ENCODE measurements around the gene IRS1. TPM values are rescaled to one million over a fixed set of nuclear protein-coding genes. Genes with fewer than 3 reads are reported as not detected.

Gene IRS1
- total RNA-seq, 1 experiment from 2014 or later: 15.2 TPM

DNA sequence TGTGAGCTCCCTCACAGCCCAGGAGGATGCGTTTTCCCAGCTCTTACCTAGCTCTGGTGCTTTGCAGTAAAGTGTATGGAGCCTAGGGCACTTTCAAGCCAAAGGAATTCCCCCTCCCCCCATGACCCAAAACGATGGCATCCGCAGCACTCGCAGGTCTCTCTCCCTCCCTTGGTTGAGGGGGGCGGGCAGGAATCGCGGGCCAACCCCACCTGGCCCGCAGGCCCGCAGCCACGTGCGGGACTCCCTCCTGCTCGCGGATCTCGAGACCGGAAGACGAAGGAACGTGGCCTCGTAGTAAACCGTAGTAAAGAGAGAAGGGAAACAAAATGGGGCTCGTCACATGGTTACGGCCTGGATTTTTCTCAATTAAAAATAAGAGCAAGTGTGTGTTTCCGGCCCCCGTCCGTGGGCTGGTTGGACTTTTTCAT, 8.5 kb downstream of the IRS1 start:
- Histone ChIP-seq H3K4me3 (ENCODE audit: insufficient read depth, low read depth, low read length) (peak overlapping the region; percentile 55), H3K27me3 (ENCODE audit: control insufficient read depth, insufficient read depth, low read length) (no peaks in the 10 kb centered on the region), H3K36me3 (replicated peaks; ENCODE audit: control insufficient read depth, insufficient read depth, low read length) (peaks cover 3% of the 10 kb centered on the region)
- DNase-seq: peak; percentile 83

DNA sequence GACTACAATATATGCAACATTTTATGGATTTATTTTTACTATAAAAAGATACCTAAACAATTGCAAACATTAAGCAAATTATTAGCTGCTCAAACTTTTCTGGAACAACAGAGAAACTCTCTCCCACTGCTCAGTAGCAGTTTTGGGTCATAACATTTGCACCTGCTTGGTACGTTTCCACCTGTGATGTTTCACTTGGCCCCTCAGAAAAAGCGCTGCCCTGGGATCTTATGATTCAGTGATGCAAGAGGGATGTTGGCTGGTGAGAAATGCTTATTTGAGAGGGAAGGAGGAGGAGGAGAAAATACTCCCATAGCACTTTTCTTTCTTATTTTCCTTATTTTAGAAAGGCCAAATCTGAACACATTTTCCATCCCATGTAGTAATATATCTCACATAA, 9.2 kb downstream of the IRS1 start:
- Histone ChIP-seq H3K27me3 (ENCODE audit: control insufficient read depth, insufficient read depth, low read length) (no peaks in the 10 kb centered on the region), H3K36me3 (replicated peaks; ENCODE audit: control insufficient read depth, insufficient read depth, low read length) (peaks cover 2% of the 10 kb centered on the region), H3K4me3 (ENCODE audit: insufficient read depth, low read depth, low read length) (peak overlapping the region; percentile 55; the same call in 1 of the 2 replicates)
- no peak for DNase-seq

DNA sequence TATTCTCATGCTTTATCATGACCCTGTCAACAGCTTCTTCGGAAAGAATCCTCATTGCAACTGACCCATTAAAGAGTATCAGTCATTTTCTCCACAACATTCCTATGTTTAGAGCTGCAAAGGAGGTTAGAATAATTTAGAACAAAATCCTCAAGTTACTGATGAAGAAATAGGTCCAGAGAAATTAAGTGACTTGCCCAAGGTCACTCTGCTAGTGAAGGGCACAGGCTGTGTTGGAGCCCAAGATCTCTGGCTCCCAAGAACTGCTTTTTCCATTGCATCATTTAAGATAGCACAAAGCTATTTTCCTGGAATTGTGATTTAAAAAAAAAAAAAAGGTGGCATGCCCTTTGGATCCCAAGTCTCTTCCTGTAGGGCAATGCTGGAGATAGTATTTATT, 9.6 kb downstream of the IRS1 start:
- H3K36me3 ChIP-seq (replicated peaks; ENCODE audit: control insufficient read depth, insufficient read depth, low read length): peaks cover 1% of the 10 kb centered on the region; the same call in 1 of the 2 replicates
- H3K4me3 ChIP-seq (ENCODE audit: insufficient read depth, low read depth, low read length): no peak overlapping the region
- H3K27me3 ChIP-seq (ENCODE audit: control insufficient read depth, insufficient read depth, low read length): no peaks in the 10 kb centered on the region
- DNase-seq: no peak

DNA sequence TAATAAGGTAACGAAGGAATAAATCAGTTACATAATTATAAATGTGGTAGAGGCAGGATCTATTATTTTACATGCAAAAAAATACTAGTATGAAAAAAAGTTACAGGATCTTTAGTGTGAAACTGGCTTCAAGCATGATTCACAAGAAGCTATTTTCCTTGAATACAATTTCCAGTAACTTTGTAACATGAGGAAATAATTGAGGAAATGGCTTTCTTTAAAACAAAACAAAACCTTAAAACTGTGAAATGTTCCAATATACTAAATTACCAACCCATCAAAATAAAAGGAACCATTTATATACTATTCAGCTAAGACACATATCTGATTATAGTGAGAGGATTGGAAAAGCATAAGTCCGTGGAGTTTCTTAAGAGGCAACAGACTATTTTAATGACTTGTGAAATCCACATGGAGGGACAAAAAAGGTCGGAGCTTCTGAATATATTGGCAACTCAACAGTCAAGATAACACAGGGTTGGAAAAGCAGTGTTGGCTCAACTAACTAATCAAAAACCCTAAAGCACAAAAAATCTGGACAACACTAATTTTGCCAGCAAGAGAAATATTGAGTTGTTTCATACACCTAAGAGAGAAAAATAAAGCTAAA, 10.6 kb downstream of the IRS1 start:
- DNase-seq: no peak

DNA sequence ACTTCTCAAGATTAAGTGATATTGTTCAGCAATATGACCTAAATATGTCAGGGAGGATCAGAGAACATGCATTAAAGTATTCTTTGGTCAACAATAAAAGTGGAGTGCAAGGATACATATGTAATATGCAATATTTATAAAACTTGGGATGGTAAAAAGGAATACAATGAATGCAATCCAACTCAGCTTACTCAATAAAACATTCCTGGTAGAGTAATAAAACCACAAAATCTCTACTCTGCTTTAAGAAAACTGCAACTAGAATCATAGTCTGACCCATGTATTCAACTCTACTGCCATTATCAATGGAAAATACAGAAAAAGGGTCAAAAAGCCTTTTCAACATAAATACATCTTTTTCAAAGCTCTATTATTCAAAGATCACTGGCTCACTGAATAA, 11.6 kb downstream of the IRS1 start:
- H3K36me3 ChIP-seq (replicated peaks; ENCODE audit: control insufficient read depth, insufficient read depth, low read length): no peaks in the 10 kb centered on the region
- no peaks in the 10 kb centered on the region for H3K27me3 ChIP-seq (ENCODE audit: control insufficient read depth, insufficient read depth, low read length)
- DNase-seq: no peak
- no peak overlapping the region for H3K4me3 ChIP-seq (ENCODE audit: insufficient read depth, low read depth, low read length)

More for the DNA sequence above, 10.6 kb downstream of the IRS1 start:
- Histone ChIP-seq H3K4me3 (ENCODE audit: insufficient read depth, low read depth, low read length) (no peak overlapping the region), H3K36me3 (replicated peaks; ENCODE audit: control insufficient read depth, insufficient read depth, low read length) (no peaks in the 10 kb centered on the region), H3K27me3 (ENCODE audit: control insufficient read depth, insufficient read depth, low read length) (no peaks in the 10 kb centered on the region)

DNA sequence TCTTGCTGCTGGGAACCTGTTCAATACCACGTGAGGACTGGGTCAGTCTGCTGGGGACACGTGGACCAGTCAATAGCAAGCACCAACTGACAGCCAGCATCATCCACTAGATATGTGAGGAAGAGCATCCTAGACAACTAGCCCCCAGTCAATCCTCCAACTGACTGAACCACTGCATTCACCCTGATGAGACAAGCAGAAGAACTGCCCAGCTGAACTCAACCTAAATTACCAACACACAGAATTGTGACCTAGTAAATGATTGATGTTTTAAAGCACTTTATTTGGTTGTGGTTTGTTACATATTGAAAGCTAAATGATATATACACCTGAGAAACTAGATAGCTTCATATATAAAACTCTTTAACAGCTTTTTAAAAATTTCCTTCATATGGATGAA, 15.7 kb downstream of the IRS1 start:
- DNase-seq: no peak
- Histone ChIP-seq H3K4me3 (ENCODE audit: insufficient read depth, low read depth, low read length) (no peak overlapping the region), H3K36me3 (replicated peaks; ENCODE audit: control insufficient read depth, insufficient read depth, low read length) (no peaks in the 10 kb centered on the region), H3K27me3 (ENCODE audit: control insufficient read depth, insufficient read depth, low read length) (no peaks in the 10 kb centered on the region)

DNA sequence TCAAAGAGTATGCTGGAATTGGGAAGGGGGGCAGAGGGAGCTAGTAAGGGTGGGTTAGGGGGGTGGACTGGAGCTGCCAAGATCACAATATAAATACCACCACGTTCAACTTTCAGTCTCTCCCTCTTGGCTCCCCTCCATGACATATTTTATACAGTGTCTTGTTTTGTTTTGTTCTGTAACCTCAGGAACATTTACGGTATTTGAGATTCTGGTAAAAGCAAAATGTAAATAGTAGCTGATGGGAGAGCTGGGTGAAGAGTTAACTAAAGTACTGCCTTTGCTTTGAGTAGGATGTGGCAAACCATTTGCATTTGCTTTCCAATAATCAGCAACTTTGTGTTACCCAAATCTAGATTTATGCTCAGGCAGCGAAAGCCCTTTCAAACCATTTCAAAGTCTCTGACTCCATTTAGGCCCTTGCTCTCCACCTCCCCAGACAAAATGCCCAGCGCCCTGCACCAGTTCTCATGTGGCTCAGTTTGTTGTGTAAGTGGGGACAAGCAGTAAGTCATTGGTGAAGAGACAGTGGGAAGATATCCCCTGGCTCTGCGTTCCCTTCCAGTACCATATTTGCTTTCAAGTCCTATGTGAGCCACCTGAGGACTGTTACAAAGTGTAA, 17.4 kb downstream of the IRS1 start:
- DNase-seq: no peak
- Histone ChIP-seq H3K27me3 (ENCODE audit: control insufficient read depth, insufficient read depth, low read length) (no peaks in the 10 kb centered on the region), H3K4me3 (ENCODE audit: insufficient read depth, low read depth, low read length) (no peak overlapping the region), H3K36me3 (replicated peaks; ENCODE audit: control insufficient read depth, insufficient read depth, low read length) (no peaks in the 10 kb centered on the region)

DNA sequence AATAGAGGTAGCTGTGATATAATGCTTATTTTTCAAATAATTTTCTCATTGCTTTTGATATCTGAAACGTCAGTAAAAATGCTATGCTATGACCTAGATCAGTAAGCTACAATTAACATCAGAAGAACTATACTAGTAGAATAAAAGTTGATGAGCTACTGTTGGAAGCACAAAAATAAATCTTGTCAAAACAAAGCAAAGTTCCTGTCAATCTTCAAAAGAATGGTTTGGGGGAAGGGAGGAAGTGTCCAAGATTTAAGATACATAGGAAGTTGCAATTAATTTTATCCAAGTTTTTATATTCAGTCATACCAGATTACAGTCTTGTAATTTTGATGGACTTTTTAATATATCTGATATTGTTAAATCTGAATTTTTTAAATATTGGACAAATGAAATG, 19.2 kb downstream of the IRS1 start:
- DNase-seq: no peak
- H3K36me3 ChIP-seq (replicated peaks; ENCODE audit: control insufficient read depth, insufficient read depth, low read length): no peaks in the 10 kb centered on the region

DNA sequence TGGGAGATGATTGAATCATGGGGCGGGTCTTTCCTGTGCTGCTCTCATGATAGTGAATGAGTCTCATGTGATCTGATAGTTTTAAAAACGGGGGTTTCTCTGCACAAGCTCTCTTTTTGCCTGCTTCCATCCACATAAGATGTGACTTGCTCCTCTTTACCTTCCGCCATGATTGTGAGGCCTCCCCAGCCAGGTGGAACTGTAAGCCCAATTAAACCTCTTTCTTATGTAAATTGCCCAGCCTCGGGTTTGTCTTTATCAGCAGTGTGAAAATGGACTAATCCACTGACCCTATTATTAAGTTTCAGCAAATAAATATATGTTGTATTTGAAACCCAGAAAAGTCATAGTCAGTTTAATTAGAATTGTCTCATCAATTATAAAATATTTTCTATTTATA, 22.0 kb downstream of the IRS1 start:
- no peaks in the 10 kb centered on the region for H3K27me3 ChIP-seq (ENCODE audit: control insufficient read depth, insufficient read depth, low read length)
- DNase-seq: no peak
- H3K36me3 ChIP-seq (replicated peaks; ENCODE audit: control insufficient read depth, insufficient read depth, low read length): no peaks in the 10 kb centered on the region
- no peak overlapping the region for H3K4me3 ChIP-seq (ENCODE audit: insufficient read depth, low read depth, low read length)

More for the DNA sequence above, 19.2 kb downstream of the IRS1 start:
- H3K27me3 ChIP-seq (ENCODE audit: control insufficient read depth, insufficient read depth, low read length): no peaks in the 10 kb centered on the region
- no peak overlapping the region for H3K4me3 ChIP-seq (ENCODE audit: insufficient read depth, low read depth, low read length)

DNA sequence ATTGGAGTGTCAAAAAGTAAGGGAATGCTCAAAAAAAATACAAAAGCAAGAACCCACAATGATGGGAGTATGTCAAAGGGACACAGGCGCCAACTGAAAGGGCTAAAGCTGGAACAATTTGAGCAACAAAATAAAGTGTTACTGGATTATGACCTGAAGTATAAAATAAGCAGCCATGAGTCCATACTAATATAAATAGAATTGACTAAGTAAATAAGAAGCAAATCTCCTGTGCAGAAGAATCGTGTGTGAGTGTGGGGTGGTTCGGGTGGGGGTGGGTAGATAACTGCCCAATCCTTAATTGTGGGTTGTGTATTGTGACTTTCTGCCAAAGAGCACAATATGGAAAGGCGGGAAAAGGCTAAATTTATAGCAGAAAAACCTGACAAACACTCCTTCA, 23.5 kb downstream of the IRS1 start:
- Histone ChIP-seq H3K36me3 (replicated peaks; ENCODE audit: control insufficient read depth, insufficient read depth, low read length) (no peaks in the 10 kb centered on the region), H3K4me3 (ENCODE audit: insufficient read depth, low read depth, low read length) (no peak overlapping the region), H3K27me3 (ENCODE audit: control insufficient read depth, insufficient read depth, low read length) (no peaks in the 10 kb centered on the region)
- no peak for DNase-seq

DNA sequence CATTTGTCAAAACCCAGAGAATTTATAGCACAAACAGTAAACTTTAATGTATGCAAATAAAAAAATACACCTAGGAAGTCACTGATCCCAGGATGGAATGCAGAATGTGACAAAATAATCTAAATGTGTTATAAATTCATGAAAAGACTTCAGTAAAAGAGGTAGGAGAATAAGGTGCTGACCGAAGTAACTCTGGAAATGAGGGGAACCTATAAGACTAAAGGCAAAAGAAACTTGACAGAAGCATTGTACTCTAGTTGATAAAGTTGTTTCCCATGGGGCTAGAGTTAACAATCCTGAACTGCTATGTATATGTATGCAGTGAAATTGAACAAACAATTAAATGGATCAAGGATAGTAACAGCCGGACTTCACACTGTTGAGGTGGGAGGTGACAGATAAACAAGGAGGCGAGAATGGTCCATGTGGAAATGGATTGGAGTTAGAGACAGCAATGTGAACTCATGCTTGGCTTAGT, 24.5 kb downstream of the IRS1 start:
- Histone ChIP-seq H3K36me3 (replicated peaks; ENCODE audit: control insufficient read depth, insufficient read depth, low read length) (no peaks in the 10 kb centered on the region), H3K27me3 (ENCODE audit: control insufficient read depth, insufficient read depth, low read length) (no peaks in the 10 kb centered on the region), H3K4me3 (ENCODE audit: insufficient read depth, low read depth, low read length) (no peak overlapping the region)
- no peak for DNase-seq

DNA sequence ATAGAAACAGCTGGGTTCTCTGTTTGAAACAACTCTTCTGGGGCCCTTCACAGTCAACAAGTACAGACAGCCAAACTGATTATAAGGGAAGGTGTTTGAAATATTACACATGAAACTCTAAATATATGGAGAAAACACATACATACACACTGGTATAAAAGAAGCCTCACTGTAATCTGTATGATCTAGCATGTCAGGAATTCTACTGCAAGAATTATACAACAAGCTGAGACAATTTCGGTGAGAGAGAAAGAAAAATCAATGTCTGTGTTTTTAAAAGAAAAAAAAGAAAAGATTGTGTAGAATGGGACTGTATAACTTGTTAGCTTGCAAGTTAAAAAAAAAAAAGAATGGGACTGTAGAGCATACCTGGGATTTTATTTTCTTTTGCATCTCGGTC, 26.3 kb downstream of the IRS1 start:
- DNase-seq: no peak
- Histone ChIP-seq H3K36me3 (replicated peaks; ENCODE audit: control insufficient read depth, insufficient read depth, low read length) (no peaks in the 10 kb centered on the region; the same call in 1 of the 2 replicates), H3K4me3 (ENCODE audit: insufficient read depth, low read depth, low read length) (no peak overlapping the region), H3K27me3 (ENCODE audit: control insufficient read depth, insufficient read depth, low read length) (no peaks in the 10 kb centered on the region)

DNA sequence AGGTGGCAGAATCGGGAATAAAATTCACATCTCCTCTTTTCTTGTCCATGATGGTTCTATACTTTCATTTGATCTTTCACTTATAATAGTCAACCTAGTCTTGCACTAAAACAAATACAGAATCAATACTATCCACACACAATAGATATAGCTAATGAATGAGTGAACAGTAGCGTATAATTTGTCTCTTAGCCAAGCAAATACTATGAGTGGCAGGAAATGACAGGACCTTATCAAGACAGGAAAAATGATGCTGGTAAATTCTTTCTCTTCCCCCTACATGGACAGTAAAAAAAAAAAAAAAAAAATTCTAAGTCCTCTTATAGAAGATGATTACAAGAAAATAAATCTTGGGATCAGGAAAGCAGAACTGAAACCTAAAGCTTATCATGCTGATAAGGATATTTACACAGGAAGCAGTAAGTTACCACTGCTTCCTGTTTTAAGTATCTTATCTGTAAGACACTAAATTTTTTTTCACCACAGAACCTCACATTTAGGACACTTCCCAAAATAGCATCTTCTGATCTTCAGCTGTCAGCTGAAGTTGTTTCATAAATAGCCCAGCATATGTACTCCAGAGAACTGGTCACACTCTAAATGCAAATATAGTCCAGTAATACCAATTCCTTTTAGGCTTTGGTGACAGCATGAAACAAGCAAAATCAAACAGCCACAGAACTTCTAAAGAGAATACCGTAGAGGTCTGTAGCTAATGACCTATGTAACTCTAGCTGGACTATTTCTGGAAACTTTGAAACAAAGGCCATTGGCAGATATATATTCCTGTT, 27.0 kb downstream of the IRS1 start:
- H3K27me3 ChIP-seq (ENCODE audit: control insufficient read depth, insufficient read depth, low read length): no peaks in the 10 kb centered on the region
- H3K36me3 ChIP-seq (replicated peaks; ENCODE audit: control insufficient read depth, insufficient read depth, low read length): no peaks in the 10 kb centered on the region; the same call in 1 of the 2 replicates
- DNase-seq: no peak
- no peak overlapping the region for H3K4me3 ChIP-seq (ENCODE audit: insufficient read depth, low read depth, low read length)

DNA sequence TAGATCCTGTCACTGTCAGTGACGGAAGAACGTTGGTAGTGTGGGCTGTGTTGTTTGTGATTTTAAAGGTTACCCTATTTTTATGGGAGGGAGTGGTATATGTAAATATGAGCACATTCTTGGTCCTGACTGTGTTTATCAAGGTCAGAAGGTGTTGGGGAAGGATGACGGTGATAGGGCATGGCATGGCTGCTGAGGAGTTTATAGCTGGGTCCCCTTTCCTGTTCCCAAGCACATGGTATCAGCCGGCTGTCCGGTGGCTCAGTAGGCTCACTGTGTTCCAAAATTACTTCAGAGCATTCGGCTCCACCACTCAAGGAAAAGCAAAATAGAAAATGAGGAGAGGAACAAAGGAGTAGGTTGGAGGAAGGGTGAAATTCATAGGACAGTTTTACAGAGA, 28.6 kb downstream of the IRS1 start:
- H3K36me3 ChIP-seq (replicated peaks; ENCODE audit: control insufficient read depth, insufficient read depth, low read length): no peaks in the 10 kb centered on the region; the same call in 1 of the 2 replicates
- DNase-seq: no peak
- no peaks in the 10 kb centered on the region for H3K27me3 ChIP-seq (ENCODE audit: control insufficient read depth, insufficient read depth, low read length)
- no peak overlapping the region for H3K4me3 ChIP-seq (ENCODE audit: insufficient read depth, low read depth, low read length)
